GM12875 (cell line): ENCODE measurements around the gene ANKS1A.

Experiments used
- H3K4me3 ChIP-seq: one replicate; pipeline ENCODE4 v1.5.1; 2011; ENCODE audit warnings: low read depth, low read length, control low read depth
- TF ChIP-seq, protein P1 (sequence below): IDR thresholded peaks from 2 replicates; pipeline ENCODE4 v1.5.1; 2011; ENCODE audit warnings: low read depth, mild to moderate bottlenecking, control low read depth, inconsistent platforms, low read length, moderate library complexity, borderline replicate concordance; ENCODE audit not compliant: insufficient read depth

Gene ANKS1A

DNA sequence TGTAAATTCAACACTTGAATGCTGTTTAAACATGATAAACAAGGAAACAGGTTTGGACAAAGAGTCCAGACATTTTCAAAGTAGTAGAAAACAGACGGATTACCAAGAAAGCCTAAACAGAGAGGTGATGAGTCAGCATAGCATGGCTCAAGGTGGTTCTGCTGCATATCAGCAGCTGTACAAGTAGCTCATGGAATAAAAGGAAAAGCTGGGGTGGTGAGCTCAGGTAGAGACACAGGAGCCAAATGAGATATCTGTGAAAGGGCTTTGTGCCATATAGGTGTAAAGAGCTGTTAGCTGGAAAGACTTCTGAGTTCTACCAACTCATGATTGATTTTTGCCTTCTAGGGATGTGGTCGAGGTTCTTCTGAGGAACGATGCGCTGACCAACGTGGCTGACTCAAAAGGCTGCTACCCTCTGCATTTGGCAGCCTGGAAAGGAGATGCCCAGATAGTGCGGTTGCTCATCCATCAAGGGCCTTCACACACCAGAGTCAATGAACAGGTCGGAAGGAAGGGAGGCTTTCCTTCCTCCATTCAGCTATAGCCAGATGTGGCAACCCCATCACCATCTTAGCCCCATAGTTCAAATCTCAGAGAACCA, 80.7 kb downstream of the ANKS1A start:
- TF ChIP-seq, protein P1, sequence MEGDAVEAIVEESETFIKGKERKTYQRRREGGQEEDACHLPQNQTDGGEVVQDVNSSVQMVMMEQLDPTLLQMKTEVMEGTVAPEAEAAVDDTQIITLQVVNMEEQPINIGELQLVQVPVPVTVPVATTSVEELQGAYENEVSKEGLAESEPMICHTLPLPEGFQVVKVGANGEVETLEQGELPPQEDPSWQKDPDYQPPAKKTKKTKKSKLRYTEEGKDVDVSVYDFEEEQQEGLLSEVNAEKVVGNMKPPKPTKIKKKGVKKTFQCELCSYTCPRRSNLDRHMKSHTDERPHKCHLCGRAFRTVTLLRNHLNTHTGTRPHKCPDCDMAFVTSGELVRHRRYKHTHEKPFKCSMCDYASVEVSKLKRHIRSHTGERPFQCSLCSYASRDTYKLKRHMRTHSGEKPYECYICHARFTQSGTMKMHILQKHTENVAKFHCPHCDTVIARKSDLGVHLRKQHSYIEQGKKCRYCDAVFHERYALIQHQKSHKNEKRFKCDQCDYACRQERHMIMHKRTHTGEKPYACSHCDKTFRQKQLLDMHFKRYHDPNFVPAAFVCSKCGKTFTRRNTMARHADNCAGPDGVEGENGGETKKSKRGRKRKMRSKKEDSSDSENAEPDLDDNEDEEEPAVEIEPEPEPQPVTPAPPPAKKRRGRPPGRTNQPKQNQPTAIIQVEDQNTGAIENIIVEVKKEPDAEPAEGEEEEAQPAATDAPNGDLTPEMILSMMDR = no peak
- H3K4me3 ChIP-seq = no peak overlapping the region

DNA sequence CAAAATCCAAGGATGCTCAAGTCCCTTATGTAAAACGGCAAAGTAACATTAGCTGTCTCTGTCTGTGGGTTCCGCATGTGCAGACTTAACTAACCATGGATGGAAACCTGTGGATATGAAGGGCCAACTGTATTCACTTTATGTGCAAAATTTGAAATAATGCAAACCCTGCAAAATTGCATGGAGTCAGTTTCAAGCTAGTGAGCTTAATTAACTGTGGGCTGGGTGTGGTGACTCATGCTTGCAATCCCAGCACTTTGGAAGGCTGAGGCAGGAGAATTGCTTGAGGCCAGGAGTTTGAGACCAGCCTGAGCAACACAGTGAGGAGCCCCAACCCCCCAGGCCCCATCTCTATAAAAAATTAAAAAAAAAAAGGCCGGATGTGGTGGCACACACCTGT, 81.4 kb downstream of the ANKS1A start:
- TF ChIP-seq, protein P1 = no peak
- H3K4me3 ChIP-seq = no peak overlapping the region

DNA sequence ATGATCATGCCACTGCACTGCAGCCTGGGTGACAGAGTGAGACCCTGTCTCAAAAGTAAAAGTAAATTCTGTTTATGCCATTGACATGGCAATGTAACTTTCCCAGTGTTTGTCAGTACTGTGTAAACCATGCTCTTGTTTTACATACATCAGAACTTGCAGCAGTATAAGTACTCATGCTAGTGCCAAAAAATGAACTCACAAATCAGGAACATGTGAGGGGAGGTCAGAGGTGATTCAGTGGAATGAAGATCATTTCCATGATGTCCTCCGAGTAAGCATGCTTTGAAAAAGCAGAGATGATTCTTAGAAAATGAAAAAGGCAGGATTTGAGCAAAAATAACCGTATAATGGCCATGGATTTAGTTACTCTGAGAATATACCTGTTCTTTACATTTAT, 81.9 kb downstream of the ANKS1A start:
- TF ChIP-seq, protein P1 = no peak
- no peak overlapping the region for H3K4me3 ChIP-seq

DNA sequence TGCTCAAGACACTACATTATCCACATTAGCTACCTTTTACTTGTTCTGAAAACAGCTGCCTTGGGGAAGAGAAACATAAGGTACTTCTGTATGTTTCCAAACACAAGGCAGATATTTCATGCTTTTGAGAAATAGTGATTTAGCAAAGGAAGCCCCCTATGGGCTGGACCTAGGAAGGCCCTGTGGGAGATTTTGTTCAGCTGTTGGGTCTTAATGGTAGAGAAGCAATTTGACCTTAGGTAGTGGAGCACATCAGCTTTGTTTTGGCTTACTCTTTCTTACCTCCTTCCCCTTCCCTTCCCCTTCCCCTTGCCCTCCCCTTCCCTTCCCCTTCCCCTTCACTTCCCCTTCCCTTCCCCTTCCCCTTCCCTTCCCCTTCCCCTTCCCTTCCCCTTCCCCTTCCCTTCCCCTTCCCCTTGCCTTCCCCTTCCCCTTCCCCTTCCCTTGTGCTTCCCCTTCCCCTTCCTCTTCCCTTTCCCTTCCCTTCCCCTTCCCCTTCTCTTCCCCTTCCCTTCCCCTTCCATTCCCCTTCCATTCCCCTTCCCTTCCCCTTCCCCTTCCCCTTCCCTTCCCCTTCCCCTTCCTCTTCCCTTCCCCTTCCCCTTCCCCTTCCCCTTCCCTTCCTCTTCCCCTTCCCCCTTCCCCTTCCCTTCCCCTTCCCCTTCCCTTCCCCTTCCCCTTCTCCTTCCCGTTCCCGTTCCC, 84.6 kb downstream of the ANKS1A start:
- no peak overlapping the region for H3K4me3 ChIP-seq
- TF ChIP-seq, protein P1 = 0 out of 2 replicates have a peak, but pooled peaks have one; percentile 2

DNA sequence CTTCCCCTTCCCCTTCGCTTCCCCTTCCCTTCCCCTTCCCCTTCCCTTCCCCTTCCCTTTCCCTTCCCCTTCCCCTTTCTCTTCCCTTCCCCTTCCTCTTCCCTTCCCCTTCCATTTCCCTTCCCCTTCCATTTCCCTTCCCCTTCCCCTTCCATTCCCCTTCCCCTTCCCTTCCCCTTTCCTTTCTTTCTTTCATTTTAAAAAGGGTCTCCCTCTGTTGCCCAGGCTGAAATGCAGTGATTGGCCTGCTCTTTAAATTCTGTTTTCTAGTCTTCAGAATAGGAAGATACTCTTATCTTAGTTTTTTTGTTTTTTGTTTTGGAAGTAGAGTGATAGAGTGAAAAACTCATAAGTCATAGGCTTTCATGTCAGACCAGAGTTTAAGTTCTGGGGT, 85.2 kb downstream of the ANKS1A start:
- no peak overlapping the region for H3K4me3 ChIP-seq
- TF ChIP-seq, protein P1 = no peak

DNA sequence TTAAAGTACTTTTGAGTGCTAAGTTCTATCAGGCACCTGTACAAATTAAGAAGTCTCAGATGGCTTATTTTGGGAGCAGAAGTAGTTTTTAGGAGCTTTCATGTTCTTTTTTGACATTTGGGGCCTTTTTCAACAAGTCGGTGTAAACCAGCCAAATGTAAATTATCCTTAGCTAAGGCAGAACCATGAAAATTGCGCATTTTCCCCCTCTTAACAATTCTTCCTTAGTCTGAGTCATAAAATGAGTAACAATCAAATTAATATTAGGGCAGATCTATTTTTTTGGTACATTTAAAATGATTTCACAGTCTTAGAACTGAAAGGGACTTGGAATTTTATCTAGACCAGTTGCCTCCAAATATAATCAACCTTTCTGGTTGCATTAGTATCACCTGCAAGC, 87.2 kb downstream of the ANKS1A start:
- TF ChIP-seq, protein P1 = no peak
- no peak overlapping the region for H3K4me3 ChIP-seq

DNA sequence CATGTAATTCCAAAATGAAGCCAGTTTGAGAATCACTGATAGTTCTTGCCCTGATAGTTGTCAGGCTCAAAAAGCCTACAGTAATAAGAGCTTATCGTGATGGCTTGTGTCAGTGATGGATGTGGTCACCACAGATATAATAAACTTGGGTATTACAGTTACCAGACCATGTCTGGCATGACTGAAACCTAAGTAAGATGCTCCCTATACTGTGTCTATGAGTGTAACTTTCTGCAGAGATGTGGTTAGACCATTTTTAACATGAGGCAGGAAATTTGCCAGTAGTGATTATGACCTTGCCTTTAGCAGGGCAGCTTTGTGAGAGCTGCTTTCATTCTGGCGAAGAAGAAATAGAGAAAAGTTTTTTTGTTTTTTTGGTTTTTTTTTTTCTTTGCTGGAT, 90.2 kb downstream of the ANKS1A start:
- TF ChIP-seq, protein P1 = no peak
- H3K4me3 ChIP-seq = no peak overlapping the region
